HK-2 (cell line): ENCODE results near the gene RNF217.
"Not testable (repeated sequence)": the region's sequence is repeated elsewhere in the genome, so short reads cannot be mapped to it uniquely, and the experiment has no call there.

Experiments used
- DNase-seq: peaks from one replicate; pipeline ENCODE4 v3.0.0-alpha.2; 2018; ENCODE audit not compliant: unreplicated experiment

RNF217 gene

DNA sequence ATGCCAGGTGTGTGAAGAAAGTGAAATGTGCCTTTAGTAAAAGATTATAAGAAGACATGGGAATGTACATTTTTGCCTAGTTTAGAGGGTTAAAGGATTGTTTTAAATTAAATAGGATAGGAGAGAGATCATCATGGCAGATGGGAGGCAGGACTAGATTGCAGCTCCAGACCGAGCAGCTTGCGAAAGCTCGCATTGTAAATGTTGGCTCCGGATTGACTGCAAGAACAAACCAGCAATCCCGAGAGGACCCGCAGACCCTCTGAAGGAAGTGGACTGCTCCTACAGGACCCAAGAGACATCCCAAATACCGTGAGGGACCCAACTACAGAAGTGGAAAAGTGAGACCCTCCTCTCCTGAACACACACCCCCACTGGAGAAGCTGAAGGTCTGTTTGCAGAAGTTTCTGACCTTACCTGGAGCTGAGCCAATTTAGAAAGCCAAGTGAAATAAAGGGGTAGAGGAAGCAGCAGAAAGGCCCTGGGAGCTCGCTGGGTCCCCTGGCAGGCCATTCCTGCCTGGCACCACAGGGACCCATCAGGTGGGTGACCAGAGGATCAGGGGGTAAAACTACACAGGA lies 161.3 kb downstream of the RNF217 start:
- DNase-seq: no peak

DNA sequence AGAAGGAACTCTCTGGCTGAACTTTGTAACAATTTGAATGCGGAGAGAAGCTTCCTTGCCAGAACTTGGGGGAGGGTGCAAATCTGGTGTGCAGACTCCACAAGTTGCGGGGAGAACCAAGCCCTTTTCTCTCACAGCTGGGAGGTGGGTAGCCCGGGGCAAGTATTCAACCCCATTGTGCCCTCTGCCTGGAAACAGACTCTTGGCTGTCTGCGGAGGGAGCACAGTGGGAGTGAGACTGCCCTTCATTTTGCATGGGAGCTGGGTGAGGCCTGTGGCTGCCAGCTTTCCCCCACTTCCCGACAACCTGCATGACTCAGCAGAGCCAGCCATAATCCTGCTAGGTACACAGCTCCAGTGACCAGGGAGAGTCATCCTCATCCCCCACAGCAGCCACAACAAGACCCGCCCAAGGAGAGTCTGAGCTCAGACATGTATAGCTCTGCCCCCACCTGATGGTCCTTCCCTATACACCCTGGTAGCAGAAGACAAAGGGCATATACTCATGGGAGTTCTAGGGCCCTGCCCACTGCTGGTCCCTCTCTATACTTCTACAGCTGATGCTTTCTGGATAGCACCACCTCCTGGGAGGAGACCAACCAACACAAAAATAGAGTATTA lies 161.9 kb downstream of the RNF217 start:
- DNase-seq: peak; percentile 61

DNA sequence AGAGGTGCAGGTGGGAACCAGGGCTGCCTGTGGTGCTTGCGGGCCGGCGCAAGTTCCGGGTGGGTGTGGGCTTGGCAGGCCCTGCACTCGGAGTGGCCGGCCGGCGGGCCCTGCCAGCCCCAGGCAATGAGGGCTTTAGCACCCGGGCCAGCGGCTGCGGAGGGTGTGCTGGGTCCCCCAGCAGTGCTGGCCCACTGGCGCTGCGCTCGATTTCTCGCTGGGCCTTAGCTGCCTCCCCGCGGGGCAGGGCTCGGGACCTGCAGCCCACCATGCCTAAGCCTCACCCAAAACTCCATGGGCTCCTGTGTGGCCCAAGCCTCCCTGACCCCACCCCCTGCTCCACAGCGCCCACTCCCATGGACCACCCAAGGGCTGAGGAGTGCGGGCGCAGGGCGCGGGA lies 163.6 kb downstream of the RNF217 start:
- DNase-seq: not testable (repeated sequence)

DNA sequence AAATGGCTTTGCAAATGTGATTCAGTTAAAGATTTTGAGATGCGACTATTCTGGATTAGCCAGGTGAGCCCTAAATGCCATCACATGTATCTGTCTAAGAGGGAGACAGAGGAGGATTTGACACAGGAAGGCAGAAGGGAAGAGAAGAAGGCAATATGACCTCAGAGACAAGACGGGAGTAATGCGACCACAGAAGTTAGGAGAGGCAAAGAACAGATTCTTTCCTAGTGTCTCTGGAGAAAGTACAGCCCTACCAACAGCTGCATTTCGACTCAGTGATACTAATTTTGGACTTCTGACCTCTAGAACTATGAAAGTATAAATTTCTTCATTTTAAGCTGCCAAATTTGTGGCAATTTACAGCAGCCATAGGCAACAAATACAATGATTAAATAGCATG lies 167.1 kb downstream of the RNF217 start:
- DNase-seq: no peak

DNA sequence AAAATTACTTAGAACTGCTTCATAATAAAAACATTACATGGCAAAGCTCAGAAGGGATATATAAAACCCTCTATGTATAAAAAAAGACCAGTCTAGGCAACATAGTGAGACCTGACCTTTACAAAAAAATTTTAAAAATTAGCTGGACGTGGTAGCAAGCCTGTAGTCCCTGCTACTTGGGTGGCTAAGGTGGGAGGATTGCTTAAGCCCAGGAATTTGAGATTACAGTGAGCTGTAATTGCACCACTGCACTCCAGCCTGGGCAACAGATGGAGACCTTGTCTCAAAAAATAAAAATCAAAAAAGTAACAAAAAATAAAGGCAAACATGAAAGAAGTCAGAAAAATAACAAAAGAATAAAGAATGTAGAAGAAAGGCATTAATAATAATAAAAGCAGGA lies 169.8 kb downstream of the RNF217 start:
- no peak for DNase-seq

DNA sequence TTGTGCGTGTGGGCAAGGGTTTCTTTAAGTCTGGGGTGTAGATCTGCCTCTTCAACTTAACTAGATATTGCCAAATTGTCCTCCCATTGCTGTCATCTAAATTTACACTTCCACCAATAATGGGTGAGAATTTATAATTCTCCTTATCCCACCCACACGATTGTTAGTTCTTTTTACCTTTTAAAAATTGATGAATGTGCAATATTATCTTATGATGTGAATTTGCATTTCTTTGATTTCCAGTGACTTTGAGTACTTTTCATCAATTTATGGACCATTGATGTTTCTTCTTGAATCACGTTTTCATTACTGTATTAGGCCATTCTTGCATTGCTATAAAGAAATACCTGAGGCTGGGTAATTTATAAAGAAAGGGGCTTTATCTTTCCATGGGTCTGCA lies 174.1 kb downstream of the RNF217 start:
- DNase-seq: no peak

DNA sequence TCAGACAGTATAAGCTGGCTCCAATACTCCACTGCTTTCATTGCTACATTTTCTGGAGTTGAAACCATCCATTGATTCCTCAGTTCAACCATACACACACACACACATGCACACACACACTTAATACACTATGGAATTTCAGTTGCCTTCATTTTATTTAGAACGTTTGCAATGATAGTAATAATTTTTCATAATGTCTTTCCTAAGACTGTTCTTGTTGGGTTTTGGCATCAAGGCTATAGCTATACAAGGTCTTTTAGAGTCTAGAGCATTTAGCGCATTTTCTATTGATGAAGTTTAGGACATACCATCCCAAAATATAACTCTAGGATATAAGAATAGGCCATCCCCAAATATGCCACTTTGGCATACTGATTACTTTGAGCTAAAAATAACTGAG lies 175.8 kb downstream of the RNF217 start:
- DNase-seq: no peak

DNA sequence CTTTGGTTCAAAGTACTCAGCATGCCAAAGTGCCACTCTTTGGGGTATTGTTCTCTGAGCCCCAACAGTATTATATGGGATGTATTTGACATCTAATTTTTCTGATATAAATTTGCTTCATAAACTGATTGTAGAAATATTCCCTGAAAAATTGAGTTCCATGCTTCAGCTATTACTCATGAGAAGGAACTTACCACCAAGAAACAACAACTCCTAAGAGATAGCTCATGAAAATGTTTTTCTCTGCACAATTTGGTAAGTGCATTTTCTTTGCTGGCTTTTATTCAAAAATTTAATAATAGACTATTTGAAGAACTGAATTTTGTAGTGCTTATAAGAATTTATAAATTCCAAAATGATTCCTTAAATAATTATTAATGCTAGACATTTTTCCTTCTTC lies 178.6 kb downstream of the RNF217 start:
- DNase-seq: no peak
